Measurements from ENCODE around the gene TMEM218. TPM values are rescaled to one million over a fixed set of nuclear protein-coding genes. Genes with fewer than 3 reads are reported as not detected.

TMEM218 gene
- total RNA-seq, 1 donor from 2014 or later: 8.2 TPM

DNA sequence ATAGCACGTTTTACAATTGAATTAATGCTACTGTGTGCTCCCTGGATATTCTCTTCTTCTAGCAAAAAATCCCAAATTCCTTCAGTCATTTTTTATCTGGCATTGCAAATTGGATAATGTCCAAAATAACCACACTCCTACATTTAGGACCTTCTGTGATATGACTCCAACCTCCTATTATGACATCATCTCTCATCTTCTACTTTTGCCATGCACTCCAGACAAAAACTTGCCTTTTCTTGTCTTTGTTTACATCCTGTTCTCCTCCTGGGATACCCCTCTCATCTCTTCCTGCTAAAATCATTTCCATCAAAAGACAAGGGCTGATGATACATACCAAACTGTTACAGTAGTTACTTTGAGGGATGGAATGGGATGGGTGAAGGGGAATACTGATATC is 20.6 kb upstream of the TMEM218 start:
- DNase-seq (ENCODE audit: low read depth): no peak
- TF ChIP-seq, protein P1, sequence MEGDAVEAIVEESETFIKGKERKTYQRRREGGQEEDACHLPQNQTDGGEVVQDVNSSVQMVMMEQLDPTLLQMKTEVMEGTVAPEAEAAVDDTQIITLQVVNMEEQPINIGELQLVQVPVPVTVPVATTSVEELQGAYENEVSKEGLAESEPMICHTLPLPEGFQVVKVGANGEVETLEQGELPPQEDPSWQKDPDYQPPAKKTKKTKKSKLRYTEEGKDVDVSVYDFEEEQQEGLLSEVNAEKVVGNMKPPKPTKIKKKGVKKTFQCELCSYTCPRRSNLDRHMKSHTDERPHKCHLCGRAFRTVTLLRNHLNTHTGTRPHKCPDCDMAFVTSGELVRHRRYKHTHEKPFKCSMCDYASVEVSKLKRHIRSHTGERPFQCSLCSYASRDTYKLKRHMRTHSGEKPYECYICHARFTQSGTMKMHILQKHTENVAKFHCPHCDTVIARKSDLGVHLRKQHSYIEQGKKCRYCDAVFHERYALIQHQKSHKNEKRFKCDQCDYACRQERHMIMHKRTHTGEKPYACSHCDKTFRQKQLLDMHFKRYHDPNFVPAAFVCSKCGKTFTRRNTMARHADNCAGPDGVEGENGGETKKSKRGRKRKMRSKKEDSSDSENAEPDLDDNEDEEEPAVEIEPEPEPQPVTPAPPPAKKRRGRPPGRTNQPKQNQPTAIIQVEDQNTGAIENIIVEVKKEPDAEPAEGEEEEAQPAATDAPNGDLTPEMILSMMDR (conservative IDR thresholded peaks at IDR 0.05; ENCODE audit: low read depth, low read length): no peak

DNA sequence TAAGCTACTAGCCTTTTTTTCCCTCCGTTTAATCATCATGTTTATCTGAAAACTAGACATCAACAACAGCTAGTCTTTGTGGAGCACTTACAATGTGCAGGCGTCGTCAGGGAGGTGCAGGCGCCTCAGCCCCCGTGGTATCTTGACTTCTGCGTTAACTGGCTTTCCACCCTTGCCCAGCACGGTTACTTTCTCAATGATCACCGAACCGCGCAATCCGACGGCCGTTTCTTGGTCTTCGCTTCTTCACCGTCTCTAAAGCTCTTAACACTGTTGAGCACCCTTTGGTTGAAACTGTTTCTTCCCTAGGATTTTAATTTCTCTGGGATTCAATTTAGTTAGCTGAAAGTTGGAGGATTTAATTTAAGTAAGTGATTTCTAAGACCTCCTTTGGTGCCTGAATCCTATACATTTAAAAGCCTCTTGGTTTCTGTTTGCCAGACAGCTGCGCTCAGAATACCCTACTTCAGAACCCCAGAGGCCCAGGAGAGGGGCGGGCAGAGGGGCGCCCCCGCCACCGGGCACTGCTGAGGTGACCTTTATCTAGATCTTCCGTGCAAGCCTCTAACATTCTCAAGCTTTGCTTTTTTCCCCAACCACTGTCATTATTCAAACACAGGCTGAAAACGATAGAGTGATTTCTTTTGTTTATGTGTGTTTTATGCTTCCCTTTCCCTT is 18.0 kb upstream of the TMEM218 start:
- TF ChIP-seq, protein P1 (conservative IDR thresholded peaks at IDR 0.05; ENCODE audit: low read depth, low read length): no peak
- peak overlapping the region; percentile 1 for H3K4me3 ChIP-seq (ENCODE audit: low read depth, low read length)
- DNase-seq (ENCODE audit: low read depth): no peak

More for the DNA sequence above, 20.6 kb upstream of the TMEM218 start:
- H3K4me3 ChIP-seq (ENCODE audit: low read depth, low read length): no peak overlapping the region

DNA sequence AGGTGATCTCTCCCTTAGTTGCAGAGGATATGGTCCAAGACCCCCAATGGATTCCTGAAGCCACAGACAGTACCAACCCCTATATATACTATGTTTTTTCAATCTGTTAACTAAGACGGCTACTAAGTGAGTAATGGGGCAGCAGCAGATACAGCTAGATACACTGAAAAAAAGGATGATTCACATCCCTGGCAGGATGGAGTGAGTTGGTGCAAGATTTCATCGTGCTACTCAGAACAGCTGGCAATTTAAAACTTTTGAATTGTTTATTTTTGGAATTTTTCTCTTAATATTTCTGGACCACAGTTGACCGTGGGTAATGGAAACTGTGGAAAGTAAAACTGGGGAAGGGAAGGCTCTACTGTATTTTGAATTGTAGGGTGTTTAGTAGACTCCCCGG is 17.0 kb upstream of the TMEM218 start:
- DNase-seq (ENCODE audit: low read depth): no peak
- no peak overlapping the region for H3K4me3 ChIP-seq (ENCODE audit: low read depth, low read length)
- TF ChIP-seq, protein P1 (conservative IDR thresholded peaks at IDR 0.05; ENCODE audit: low read depth, low read length): no peak

DNA sequence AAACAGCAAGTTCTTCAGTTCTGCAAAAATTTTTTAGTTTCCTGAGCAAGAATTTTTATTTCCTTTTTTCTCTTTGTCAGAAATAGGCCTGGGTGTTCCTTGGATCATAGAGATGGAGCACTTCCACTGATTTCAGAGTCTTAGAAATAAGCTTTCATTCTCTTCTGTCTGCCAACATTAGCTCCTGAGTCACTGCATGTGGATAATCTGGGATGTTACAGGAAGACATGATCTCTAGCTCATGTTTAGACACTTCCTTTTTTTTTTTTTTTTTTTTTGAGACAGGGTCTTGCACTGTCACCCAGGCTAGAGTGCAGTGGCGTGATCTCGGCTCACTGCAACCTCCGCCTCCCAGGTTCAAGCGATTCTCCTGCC is 13.2 kb upstream of the TMEM218 start:
- H3K4me3 ChIP-seq (ENCODE audit: low read depth, low read length): no peak overlapping the region
- no peak for DNase-seq (ENCODE audit: low read depth)
- TF ChIP-seq, protein P1 (conservative IDR thresholded peaks at IDR 0.05; ENCODE audit: low read depth, low read length): no peak

DNA sequence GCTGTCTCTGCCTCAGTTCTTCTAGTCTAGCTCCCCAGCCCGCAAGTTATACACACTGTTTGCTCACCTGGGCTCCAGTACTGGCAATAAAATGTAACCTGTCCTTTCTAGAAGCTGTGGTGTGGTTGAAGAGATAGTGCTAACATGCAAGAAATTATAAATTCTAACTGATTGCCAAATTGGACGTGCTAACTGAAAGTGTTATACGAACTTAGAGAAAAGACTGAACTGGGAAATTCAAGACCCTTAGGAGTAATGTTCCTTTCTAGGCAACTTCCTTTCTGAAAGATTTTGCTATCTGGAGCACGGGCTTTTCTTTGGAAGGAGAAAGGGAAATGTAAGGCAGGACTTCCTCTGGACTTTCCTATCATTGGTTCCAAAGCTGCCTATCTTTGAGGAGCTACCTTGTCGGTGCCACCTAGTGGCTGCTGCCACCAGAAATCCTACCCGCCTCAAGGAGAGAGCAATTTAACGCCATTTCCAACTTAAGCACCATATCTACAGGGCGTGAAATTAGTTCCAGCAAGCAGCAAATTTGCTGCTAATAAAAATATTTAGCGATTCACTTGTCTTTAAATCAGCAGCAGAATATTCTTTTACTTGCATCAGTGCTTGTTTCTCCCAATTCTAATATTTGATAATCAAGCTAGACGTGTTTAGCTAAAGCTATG is 12.7 kb upstream of the TMEM218 start:
- TF ChIP-seq, protein P1 (conservative IDR thresholded peaks at IDR 0.05; ENCODE audit: low read depth, low read length): peak; percentile 52
- no peak overlapping the region for H3K4me3 ChIP-seq (ENCODE audit: low read depth, low read length)
- no peak for DNase-seq (ENCODE audit: low read depth)

DNA sequence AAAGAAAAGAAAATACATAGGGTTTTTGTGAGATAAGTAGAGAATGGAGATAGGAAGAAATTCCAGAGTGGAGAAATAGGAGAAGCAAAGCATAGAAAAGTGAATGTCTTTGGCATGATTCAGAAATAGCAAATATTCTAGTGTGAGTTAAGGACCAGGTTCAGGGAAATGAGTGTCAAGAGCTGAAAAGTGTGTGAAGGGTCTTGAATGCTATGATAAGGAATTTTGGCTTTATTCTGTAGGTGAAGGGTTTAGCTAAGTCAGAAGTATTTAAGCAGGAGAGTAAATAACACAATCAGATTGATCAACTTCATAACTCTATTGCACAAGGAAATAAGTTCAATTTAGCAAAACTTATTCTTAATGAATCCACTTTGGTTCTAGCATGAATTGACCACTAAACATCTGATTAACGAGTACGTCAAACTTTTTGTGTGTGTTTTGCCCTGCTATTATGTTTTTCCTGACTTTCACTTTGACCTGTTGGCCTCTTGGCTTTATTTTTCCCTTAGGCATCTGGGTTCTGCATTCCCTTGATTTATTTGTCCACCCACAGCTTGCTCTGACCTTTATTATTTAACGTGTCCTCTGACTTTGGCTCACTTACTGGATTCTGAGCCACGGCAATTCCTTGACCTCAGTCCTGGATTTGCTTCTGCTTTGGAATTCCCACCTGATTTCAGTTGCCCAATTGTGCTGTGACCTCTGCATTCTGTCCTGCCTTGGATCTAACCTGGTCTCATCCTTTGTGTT is 11.9 kb upstream of the TMEM218 start:
- DNase-seq (ENCODE audit: low read depth): no peak

More for the DNA sequence above, 11.9 kb upstream of the TMEM218 start:
- TF ChIP-seq, protein P1 (conservative IDR thresholded peaks at IDR 0.05; ENCODE audit: low read depth, low read length): no peak
- no peak overlapping the region for H3K4me3 ChIP-seq (ENCODE audit: low read depth, low read length)

All from epithelial cell of proximal tubule (primary cell).